Adrenal gland (tissue), 12 donors: ENCODE measurements around the gene AUTS2. TPM values are rescaled to one million over a fixed set of nuclear protein-coding genes. Genes with fewer than 3 reads are reported as not detected.

Source experiments
- DNase-seq, 7 donors: peaks; one replicate each; pipeline ENCODE4 v3.0.0-alpha.2; 2019 to 2020
- H3K27ac ChIP-seq, 5 donors: fragments of 200-600 bp; sonication (generic) in 4 of 5; 1 replicate in 3 of 5; 2 replicates in 2 of 5; pipeline versions ENCODE4 v1.5.1 to v1.8.0; 2016 to 2020; ENCODE audit warnings: mild to moderate bottlenecking in 1 of 5
- H3K27me3 ChIP-seq: fragments of 200-600 bp; 2 replicates; pipeline ENCODE4 v1.8.0; 2021
- H3K36me3 ChIP-seq, 2 donors: fragments of 200-600 bp; replicated peaks in 1 of 2; 1 replicate in 1 of 2; 2 replicates in 1 of 2; pipeline versions ENCODE4 v1.5.1 to v1.8.0; 2018 to 2022
- H3K4me1 ChIP-seq, 2 donors: fragments of 200-600 bp; replicated peaks in 1 of 2; 1 replicate in 1 of 2; 2 replicates in 1 of 2; pipeline versions ENCODE4 v1.5.1 to v1.8.0; 2018 to 2021
- H3K4me3 ChIP-seq, 4 donors: fragments of 200-600 bp; sonication (generic) in 3 of 4; one replicate each; pipeline ENCODE4 v1.5.1; 2016 to 2018
- H3K9me3 ChIP-seq, 3 donors: fragments of 200-600 bp; sonication (generic) in 1 of 3; replicated peaks in 1 of 3; 1 replicate in 2 of 3; 2 replicates in 1 of 3; pipeline versions ENCODE4 v1.5.1 to v1.8.0; 2016 to 2021
- CTCF ChIP-seq, 6 experiments: fragments of 450-650 bp in 4 of 6; fragments of 200-600 bp in 2 of 6; sonication (generic) in 1 of 6; IDR thresholded peaks; 1 replicate in 5 of 6; 2 replicates in 1 of 6; pipeline versions ENCODE4 v1.5.1 to v1.8.0; 2016 to 2021; ENCODE audit warnings: antibody characterized with exemption in 6 of 6, mild to moderate bottlenecking in 2 of 6, moderate library complexity in 1 of 6
- POLR2A ChIP-seq, 2 donors: fragments of 450-650 bp; IDR thresholded peaks; one replicate each; pipeline ENCODE4 v1.6.1; 2017; ENCODE audit warnings: antibody characterized with exemption in 2 of 2, mild to moderate bottlenecking in 2 of 2, moderate library complexity in 1 of 2
- WGBS, 4 donors: extraction: QIAGEN DNeasy Blood & Tissue Kit in 2 of 4; methylation state at CpG; one replicate each; pipeline versions ENCODE4 v1.1.5 to v1.1.7; 2013 to 2017; 5-methylcytosine and 5-hydroxymethylcytosine counted together
- intact Hi-C, 2 donors: fragments of 100-400 bp; cut with DNase I; formaldehyde crosslinking; loops; one replicate each; pipeline versions ENCODE4 v1.14.1 to v1.15.0; 2022 to 2023
- polyA plus RNA-seq, 3 donors: library from polyadenylated mRNA; stranded (reverse); fragments of 200-250 nt in 2 of 3; fragments of 350-450 nt in 1 of 3; fragmentation: Illumina TruSeq in 1 of 3; extraction: RNeasy Lipid Tissue Mini Kit (QIAGEN cat#74804) in 1 of 3; gene quantifications; one replicate each; pipeline ENCODE4 v1.2.3, GENCODE V29; 2013 to 2014
- total RNA-seq, 9 donors: library from RNA; depleted of rRNA in 4 of 9; stranded (reverse); fragments of >200 nt in 4 of 9; fragments of 120-200 nt in 1 of 9; fragmentation: NEBNext Ultra II Directional in 1 of 9; extraction: Animal tissue kit (Norgen Biotek cat#: 25700) in 1 of 9; gene quantifications; one replicate each; pipeline versions ENCODE4 v1.1.0 to v1.2.4, GENCODE V29; 2013 to 2023
- donor health status: healthy with polysubstance abuse.
- donor health status: Bipolar disorder and iron deficiency.
- donor health status: DM: yes; HTN: yes; CAD: no.
- donor health status: DM: no; HTN: no; CAD: no.
- donor health status: DM: no; HTN: no; CAD: no.
- donor health status: DM: yes; HTN: yes; CAD: no.

AUTS2 gene
- total and polyA plus RNA-seq, 12 donors = 6.4 to 44.0 (median 15.2) TPM

- Histone ChIP-seq H3K4me3 (no peak overlapping the region), H3K4me1 (no peaks in the 10 kb centered on the region), H3K27me3 (no peaks in the 10 kb centered on the region), H3K27ac (no peak overlapping the region), H3K36me3 (no peaks in the 10 kb centered on the region), H3K9me3 (no peaks in the 10 kb centered on the region)
- intact Hi-C loops = no loop called here
- TF ChIP-seq CTCF (IDR thresholded peaks at IDR 0.05) (no peak), POLR2A (IDR thresholded peaks at IDR 0.05) (no peak)
- WGBS, 4 donors = 84 to 94% (median 90%) methylated on average over 5 of the region's 5 CpGs
- DNase-seq = no peak
These were observed 690.6 kb downstream of the AUTS2 start for GRCh38 chr7:70288781-70289456.

DNA sequence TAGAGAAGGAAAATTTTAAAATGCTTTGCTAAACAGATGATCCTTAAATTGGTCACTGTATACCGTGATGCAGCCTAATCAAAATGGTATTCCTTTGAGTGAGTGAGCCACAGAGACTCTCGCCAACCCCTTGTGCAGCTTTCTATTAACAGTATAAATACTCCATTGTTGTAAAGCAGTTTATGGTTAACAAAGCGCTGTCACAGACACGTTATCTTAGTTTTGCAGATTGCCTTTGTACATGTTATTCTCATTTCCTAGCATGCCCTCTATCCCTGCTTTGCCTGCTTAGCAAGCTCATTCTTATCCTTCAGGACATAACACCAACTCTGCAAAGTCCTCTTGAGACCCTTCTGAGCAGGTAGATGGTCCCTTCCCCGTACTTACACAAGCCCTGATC, 694.4 kb downstream of the AUTS2 start:
- no peak for DNase-seq
- Histone ChIP-seq H3K4me3 (no peak overlapping the region), H3K4me1 (no peaks in the 10 kb centered on the region), H3K27ac (no peak overlapping the region), H3K27me3 (no peaks in the 10 kb centered on the region), H3K9me3 (no peaks in the 10 kb centered on the region), H3K36me3 (no peaks in the 10 kb centered on the region)
- WGBS, 4 donors = 95 to 97% (median 96%) methylated on average over 5 of the region's 5 CpGs
- TF ChIP-seq CTCF (IDR thresholded peaks at IDR 0.05) = no peak
- TF ChIP-seq POLR2A (IDR thresholded peaks at IDR 0.05) = no peak
- intact Hi-C loops = no loop called here

GRCh38 chr7:70294211-70294911, 696.1 kb downstream of the AUTS2 start:
- H3K4me3 ChIP-seq = no peak overlapping the region
- intact Hi-C loops = no loop called here
- WGBS, 4 donors = 81 to 93% (median 86%) methylated on average over 9 of the region's 9 CpGs
- no peaks in the 10 kb centered on the region for H3K9me3 ChIP-seq
- H3K36me3 ChIP-seq = no peaks in the 10 kb centered on the region
- TF ChIP-seq POLR2A (IDR thresholded peaks at IDR 0.05) (no peak), CTCF (IDR thresholded peaks at IDR 0.05) (no peak)
- no peaks in the 10 kb centered on the region for H3K4me1 ChIP-seq
- H3K27ac ChIP-seq = no peak overlapping the region
- no peak for DNase-seq
- H3K27me3 ChIP-seq = no peaks in the 10 kb centered on the region

DNA sequence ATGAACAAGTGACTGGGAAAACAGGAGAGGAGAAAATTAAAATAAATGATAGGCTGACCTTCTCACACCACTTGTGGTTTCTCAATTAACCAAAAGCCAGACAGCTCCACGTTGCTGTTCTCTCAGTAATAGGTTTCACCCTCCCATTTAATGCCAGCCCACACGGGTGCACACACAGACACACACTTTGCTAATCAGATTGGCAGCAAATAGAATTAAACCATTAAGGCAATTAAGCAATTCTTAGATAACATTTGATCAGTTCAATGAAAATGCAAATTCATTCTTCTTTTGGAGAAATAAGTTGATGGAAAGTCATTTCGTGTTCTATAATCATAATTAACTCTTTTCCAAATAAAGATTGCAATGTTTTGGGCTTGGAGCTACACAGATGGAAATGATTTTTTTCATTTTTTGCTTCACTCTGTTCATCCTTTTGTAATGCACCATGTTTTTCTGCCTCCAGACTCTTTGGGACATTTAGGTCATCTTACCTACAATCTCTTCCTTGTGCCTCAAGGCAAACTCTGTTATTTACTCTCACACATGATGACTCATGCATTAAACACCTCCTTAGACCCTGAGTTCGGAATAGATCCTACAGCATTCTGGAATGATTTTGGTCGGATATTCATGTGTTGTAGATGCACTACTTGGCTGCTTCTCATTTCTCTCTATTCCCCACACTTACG, 700.7 kb downstream of the AUTS2 start:
- Histone ChIP-seq H3K4me3 (no peak overlapping the region), H3K27me3 (no peaks in the 10 kb centered on the region), H3K4me1 (no peaks in the 10 kb centered on the region), H3K36me3 (no peaks in the 10 kb centered on the region), H3K9me3 (no peaks in the 10 kb centered on the region), H3K27ac (no peak overlapping the region)
- TF ChIP-seq POLR2A (IDR thresholded peaks at IDR 0.05) = no peak
- no peak for TF ChIP-seq CTCF (IDR thresholded peaks at IDR 0.05)
- no peak for DNase-seq
- WGBS, 4 donors = 81 to 83% (median 82%) methylated on average over 6 of the region's 6 CpGs
- intact Hi-C loops = no loop called here
